Small intestine (tissue), 7 donors: ENCODE measurements around the gene HES5. TPM values are rescaled to one million over a fixed set of nuclear protein-coding genes. Genes with fewer than 3 reads are reported as not detected.

Experiments
- DNase-seq, 2 donors: peaks; one replicate each; pipeline versions ENCODE4 v3.0.0 to v3.0.0-alpha.2; 2013
- FAIRE-seq: peaks from 2 replicates; lab custom pipeline; 2012; peaks lifted over from hg19 to GRCh38; lab: Jason Lieb, UNC
- H3K27ac ChIP-seq, 3 donors: one replicate each; pipeline ENCODE4 v1.5.1; 2013; ENCODE audit warnings: low read length in 2 of 3, mild to moderate bottlenecking in 2 of 3, control low read depth in 1 of 3, inconsistent platforms in 1 of 3, low read depth in 1 of 3, moderate library complexity in 1 of 3
- H3K27me3 ChIP-seq, 3 donors: one replicate each; pipeline ENCODE4 v1.6.1; 2013; ENCODE audit warnings: low read length in 3 of 3, inconsistent platforms in 1 of 3; ENCODE audit not compliant: control insufficient read depth in 3 of 3, insufficient read depth in 3 of 3
- H3K36me3 ChIP-seq, 3 donors: one replicate each; pipeline ENCODE4 v1.6.1; 2013; ENCODE audit warnings: low read length in 3 of 3, inconsistent platforms in 1 of 3, low read depth in 1 of 3, mild to moderate bottlenecking in 1 of 3, moderate library complexity in 1 of 3; ENCODE audit not compliant: control insufficient read depth in 3 of 3, insufficient read depth in 2 of 3
- H3K4me1 ChIP-seq, 3 donors: one replicate each; pipeline ENCODE4 v1.6.1; 2013; ENCODE audit warnings: low read length in 2 of 3, inconsistent platforms in 1 of 3, low read depth in 1 of 3, mild to moderate bottlenecking in 1 of 3, moderate library complexity in 1 of 3; ENCODE audit not compliant: control insufficient read depth in 3 of 3, insufficient read depth in 2 of 3
- H3K4me3 ChIP-seq, 3 donors: one replicate each; pipeline ENCODE4 v1.5.1; 2013; ENCODE audit warnings: low read length in 3 of 3, control low read depth in 1 of 3, inconsistent platforms in 1 of 3, low read depth in 1 of 3, mild to moderate bottlenecking in 1 of 3, moderate library complexity in 1 of 3
- H3K9me3 ChIP-seq, 2 donors: one replicate each; pipeline ENCODE4 v1.6.1; 2013; ENCODE audit warnings: low read depth in 1 of 2, low read length in 1 of 2; ENCODE audit not compliant: control insufficient read depth in 2 of 2, insufficient read depth in 1 of 2
- WGBS, 3 donors: extraction: QIAGEN DNeasy Blood & Tissue Kit; methylation state at CpG; one replicate each; pipeline ENCODE4 v1.1.7; 2013; 5-methylcytosine and 5-hydroxymethylcytosine counted together
- polyA plus RNA-seq, 4 donors: library from polyadenylated mRNA; stranded (reverse) in 3 of 4; unstranded in 1 of 4; fragments of 200-250 nt in 3 of 4; fragments of 120-200 nt in 1 of 4; gene quantifications; one replicate each; pipeline versions ENCODE4 v1.2.1 to v1.2.3, GENCODE V29; 2013
- donor health status: healthy with polysubstance abuse.
- donor health status: control.
- donor health status: control.
- donor health status: Bipolar disorder and iron deficiency.
- donor health status: healthy.

Gene HES5
- polyA plus RNA-seq, 4 donors, result 0.19 to 0.30 TPM; not detected in 2

- WGBS, 3 donors, result 0 to 1% (median 1%) methylated on average over 44 to 52 of the region's 52 CpGs
- Histone ChIP-seq H3K36me3 (peaks cover 0 to 25% (median 0%) of the 10 kb centered on the region in 3 donors), H3K9me3 (no peaks in the 10 kb centered on the region), H3K27me3 (no peaks in the 10 kb centered on the region), H3K27ac (peak overlapping the region; percentile 86 to 97 (median 92)), H3K4me3 (peak overlapping the region; percentile 47 to 64 (median 57)), H3K4me1 (peaks cover 0 to 72% (median 6%) of the 10 kb centered on the region in 3 donors)
- DNase-seq (peak; percentile 93 to 95), FAIRE-seq (no peak)
These were observed 16.6 kb upstream of the HES5 start for GRCh38 chr1:2546515-2547209.

- H3K27me3 ChIP-seq, result peaks cover 0 to 3% (median 0%) of the 10 kb centered on the region in 3 donors
- H3K36me3 ChIP-seq, result peaks cover 0 to 19% (median 0%) of the 10 kb centered on the region in 3 donors
- peaks cover 0 to 78% (median 8%) of the 10 kb centered on the region in 3 donors for H3K4me1 ChIP-seq
- peak; percentile 87 to 92 for DNase-seq
- 1 to 3% (median 3%) methylated on average over 9 to 43 of the region's 43 CpGs for WGBS, 3 donors
- H3K9me3 ChIP-seq, result no peaks in the 10 kb centered on the region
- peak overlapping the region; percentile 47 to 64 (median 57) for H3K4me3 ChIP-seq
- no peak for FAIRE-seq
- peak overlapping the region; percentile 84 to 97 (median 86) for H3K27ac ChIP-seq
These were observed 15.9 kb upstream of the HES5 start for GRCh38 chr1:2545754-2546514.

GRCh38 chr1:2544875-2545640 is 15.0 kb upstream of the HES5 start:
- H3K36me3 ChIP-seq, result peaks cover 0 to 14% (median 0%) of the 10 kb centered on the region in 3 donors
- peaks cover 0 to 78% (median 10%) of the 10 kb centered on the region in 3 donors for H3K4me1 ChIP-seq
- H3K27ac ChIP-seq, result peak overlapping the region in 2 of 3 donors; percentile 56 to 86
- H3K9me3 ChIP-seq, result no peaks in the 10 kb centered on the region
- H3K27me3 ChIP-seq, result peaks cover 0 to 6% (median 2%) of the 10 kb centered on the region in 3 donors
- peak in 1 of 2 donors; percentile 20 for DNase-seq
- no peak for FAIRE-seq
- no peak overlapping the region for H3K4me3 ChIP-seq
- 37 to 55% (median 49%) methylated on average over 18 to 19 of the region's 19 CpGs for WGBS, 3 donors

GRCh38 chr1:2544093-2544874 is 14.2 kb upstream of the HES5 start:
- Histone ChIP-seq H3K9me3 (no peaks in the 10 kb centered on the region), H3K36me3 (peaks cover 0 to 8% (median 0%) of the 10 kb centered on the region in 3 donors), H3K27ac (peak overlapping the region in 1 of 3 donors; percentile 17), H3K4me3 (no peak overlapping the region), H3K27me3 (peaks cover 0 to 6% (median 3%) of the 10 kb centered on the region in 3 donors), H3K4me1 (peaks cover 0 to 77% (median 10%) of the 10 kb centered on the region in 3 donors)
- DNase-seq, result peak in 1 of 2 donors; percentile 34
- FAIRE-seq, result no peak
- WGBS, 3 donors, result 51 to 55% (median 55%) methylated on average over 26 of the region's 26 CpGs

- H3K4me3 ChIP-seq, result no peak overlapping the region
- peaks cover 0 to 8% (median 3%) of the 10 kb centered on the region in 3 donors for H3K27me3 ChIP-seq
- DNase-seq, result peak in 1 of 2 donors; percentile 37
- FAIRE-seq, result no peak
- WGBS, 3 donors, result 14 to 38% (median 37%) methylated on average over 25 to 26 of the region's 26 CpGs
- peaks cover 0 to 4% (median 0%) of the 10 kb centered on the region in 3 donors for H3K36me3 ChIP-seq
- H3K27ac ChIP-seq, result no peak overlapping the region
- peaks cover 0 to 70% (median 10%) of the 10 kb centered on the region in 3 donors for H3K4me1 ChIP-seq
- H3K9me3 ChIP-seq, result no peaks in the 10 kb centered on the region
These were observed 13.6 kb upstream of the HES5 start for GRCh38 chr1:2543543-2544092.

GRCh38 chr1:2542246-2542915 is 12.3 kb upstream of the HES5 start:
- peaks cover 0 to 8% (median 3%) of the 10 kb centered on the region in 3 donors for H3K27me3 ChIP-seq
- H3K36me3 ChIP-seq, result no peaks in the 10 kb centered on the region
- FAIRE-seq (no peak), DNase-seq (peak in 1 of 2 donors; percentile 58)
- H3K27ac ChIP-seq, result peak overlapping the region in 1 of 3 donors; percentile 19
- no peak overlapping the region for H3K4me3 ChIP-seq
- H3K4me1 ChIP-seq, result peaks cover 0 to 58% (median 7%) of the 10 kb centered on the region in 3 donors
- 35 to 67% (median 55%) methylated on average over 10 to 11 of the region's 11 CpGs for WGBS, 3 donors
- no peaks in the 10 kb centered on the region for H3K9me3 ChIP-seq

- peaks cover 0 to 10% (median 3%) of the 10 kb centered on the region in 3 donors for H3K27me3 ChIP-seq
- no peak overlapping the region for H3K4me3 ChIP-seq
- no peak for FAIRE-seq
- H3K9me3 ChIP-seq, result no peaks in the 10 kb centered on the region
- 50 to 67% (median 57%) methylated on average over 25 of the region's 25 CpGs for WGBS, 3 donors
- peaks cover 0 to 52% (median 7%) of the 10 kb centered on the region in 3 donors for H3K4me1 ChIP-seq
- H3K27ac ChIP-seq, result no peak overlapping the region
- DNase-seq, result peak; percentile 67
- H3K36me3 ChIP-seq, result no peaks in the 10 kb centered on the region
These were observed 11.7 kb upstream of the HES5 start for GRCh38 chr1:2541619-2542245.
